Hematopoietic multipotent progenitor cell treated with erythropoietin and hydrocortisone succinate and interleukin-3 and kit ligand, for 17 days (in vitro differentiated cells): ENCODE results near the gene CPVL.

Source experiments
- DNase-seq: peaks from one replicate; pipeline ENCODE4 v3.0.0-alpha.2; 2015; ENCODE audit warnings: low spot score

CPVL gene

DNA sequence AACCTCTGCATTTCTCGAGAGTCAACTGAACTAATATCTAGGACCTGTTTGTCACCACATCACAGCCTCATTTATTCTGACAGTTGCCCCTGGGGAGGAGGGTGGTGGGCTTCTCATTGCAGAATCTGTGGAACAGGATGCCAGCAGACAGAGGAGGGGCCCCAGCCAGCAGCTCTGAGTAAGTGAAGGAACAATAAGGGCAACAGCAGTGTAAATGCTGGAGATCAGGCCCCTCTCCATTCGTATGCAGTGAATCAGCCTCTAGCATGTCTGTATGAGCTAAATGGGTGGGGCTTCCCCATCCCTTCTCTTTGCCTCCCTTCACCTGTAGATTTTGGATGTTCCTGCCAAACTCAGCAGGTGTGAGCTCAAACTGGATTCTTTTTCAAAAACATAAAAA, 7.7 kb upstream of the CPVL start:
- DNase-seq: no peak

DNA sequence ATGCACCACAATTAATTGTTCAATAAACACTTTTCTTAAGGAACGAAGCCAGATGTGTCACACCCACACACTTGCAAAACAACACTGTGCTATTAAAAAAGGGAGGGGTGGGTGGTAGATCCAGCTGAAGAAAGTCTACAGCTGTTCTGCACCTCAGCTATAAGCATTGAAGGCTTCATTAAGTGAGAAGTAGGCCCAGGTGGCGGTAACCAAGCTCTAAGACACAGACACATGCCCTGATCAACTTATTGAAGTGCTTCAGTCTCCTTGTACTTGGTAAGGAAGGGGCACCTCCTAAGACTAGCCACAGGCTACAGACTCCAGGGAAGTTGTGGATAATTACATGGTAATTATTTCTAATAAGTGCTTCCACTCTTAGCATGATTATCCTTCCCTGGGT, 4.5 kb upstream of the CPVL start:
- DNase-seq: no peak

- DNase-seq: no peak
These were observed 2.7 kb upstream of the CPVL start for GRCh38 chr7:29149036-29149435.

GRCh38 chr7:29147821-29148220, 1.5 kb upstream of the CPVL start:
- DNase-seq: no peak

- DNase-seq: no peak
These were observed 712 bp upstream of the CPVL start for GRCh38 chr7:29146888-29147609.

DNA sequence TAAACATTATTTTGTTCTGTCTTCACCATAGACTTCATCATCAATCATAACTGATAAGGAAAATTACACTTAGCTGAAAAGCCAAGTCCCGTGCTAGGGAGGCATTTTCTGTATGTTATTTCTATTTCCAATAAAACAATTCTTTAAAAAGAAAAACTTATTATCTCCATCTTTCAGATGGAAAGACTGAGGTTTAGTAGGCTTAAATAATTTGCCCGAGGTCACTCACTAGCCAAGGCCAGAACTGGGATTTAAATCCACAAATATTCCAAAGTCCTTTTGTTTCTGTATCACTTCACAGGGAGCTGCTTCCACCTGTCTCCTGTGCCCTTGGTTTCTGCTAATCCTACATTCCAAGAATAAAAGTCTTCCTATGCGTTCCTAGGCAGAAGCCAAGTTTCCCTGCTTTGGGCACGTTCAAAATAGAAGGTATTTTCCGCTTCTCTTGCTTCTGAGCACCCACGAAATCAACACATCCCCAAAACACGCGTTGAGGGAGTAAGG, 732 bp downstream of the CPVL start:
- DNase-seq: no peak

DNA sequence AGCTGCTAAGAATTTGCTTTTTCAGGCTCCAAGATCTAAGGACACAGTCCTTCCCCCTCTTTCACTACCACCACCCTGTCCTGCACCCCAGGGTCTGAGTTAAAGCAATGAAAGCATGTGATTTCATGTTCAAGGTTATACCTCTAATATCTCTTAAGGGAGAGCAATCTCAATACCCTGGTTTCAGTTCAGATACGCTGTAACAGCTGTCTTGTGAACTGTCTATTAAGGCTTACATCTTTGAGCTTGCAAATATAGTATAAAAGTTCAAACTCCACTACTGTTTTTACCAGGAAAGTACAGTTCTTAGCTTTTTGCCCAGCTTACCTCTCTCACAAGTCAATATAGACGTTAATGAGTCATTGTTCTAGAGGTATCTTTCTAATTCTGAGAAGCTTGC, 2.6 kb downstream of the CPVL start:
- DNase-seq: no peak

- no peak for DNase-seq
These were observed 4.2 kb downstream of the CPVL start for GRCh38 chr7:29142021-29142727.

- no peak for DNase-seq
These were observed 5.4 kb downstream of the CPVL start for GRCh38 chr7:29140873-29141468.

- DNase-seq: no peak
These were observed 6.5 kb downstream of the CPVL start for GRCh38 chr7:29139796-29140195.

DNA sequence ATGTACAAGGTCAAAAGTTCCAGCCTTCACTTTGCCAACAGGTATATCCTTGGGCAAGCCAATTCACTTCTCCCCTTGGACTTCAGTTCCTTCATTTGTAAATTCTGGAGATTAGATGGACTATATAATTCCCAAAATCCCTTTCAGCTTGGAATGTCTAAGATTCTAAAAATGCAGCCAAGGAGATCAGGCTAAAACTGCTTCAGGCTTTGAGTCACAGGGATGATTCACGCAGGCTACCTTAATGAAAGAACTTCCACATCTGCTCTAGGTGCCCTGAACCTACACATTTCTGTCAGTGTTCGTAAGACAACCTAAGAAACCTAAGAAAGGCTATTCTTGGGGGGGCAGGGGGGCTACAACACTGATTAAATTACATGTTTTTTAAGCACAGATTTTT, 7.1 kb downstream of the CPVL start:
- DNase-seq: no peak

DNA sequence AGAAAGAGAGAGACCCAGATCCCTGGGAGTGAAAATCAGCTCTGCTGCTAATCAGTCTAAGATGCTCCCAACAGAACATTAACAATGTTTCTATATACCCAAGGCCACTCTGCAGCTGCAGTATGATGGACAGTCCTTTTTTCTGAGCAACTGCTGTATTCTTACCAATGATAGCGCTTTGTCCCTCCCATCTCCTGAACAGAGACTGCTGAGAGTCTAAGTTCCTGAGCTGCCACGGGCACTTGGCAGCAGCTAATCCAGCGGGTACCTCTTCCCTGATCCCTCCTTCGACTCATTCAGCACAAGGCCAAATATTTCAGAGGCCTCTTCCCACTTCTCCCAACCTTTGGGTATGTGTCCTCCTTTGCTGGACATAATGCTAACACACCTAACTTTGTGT, 7.7 kb downstream of the CPVL start:
- DNase-seq: no peak

DNA sequence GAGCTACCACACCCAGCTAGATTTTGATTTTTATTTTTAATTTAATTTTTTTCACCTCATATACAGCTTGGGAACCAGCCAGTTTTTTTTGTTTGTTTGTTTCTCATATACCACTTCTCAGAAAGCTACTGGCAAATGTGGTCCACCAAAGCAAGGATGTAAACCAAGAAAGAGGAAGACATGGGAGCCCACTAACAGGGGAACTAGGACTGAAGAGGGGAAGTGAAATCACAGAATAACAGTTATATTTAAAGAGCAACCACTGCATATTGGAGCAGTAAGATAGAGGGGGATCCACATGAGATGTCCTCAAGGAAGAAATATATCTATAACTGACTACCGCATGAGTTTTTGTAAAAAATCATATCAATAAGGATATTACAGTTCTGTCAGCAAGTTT, 10.5 kb downstream of the CPVL start:
- no peak for DNase-seq

DNA sequence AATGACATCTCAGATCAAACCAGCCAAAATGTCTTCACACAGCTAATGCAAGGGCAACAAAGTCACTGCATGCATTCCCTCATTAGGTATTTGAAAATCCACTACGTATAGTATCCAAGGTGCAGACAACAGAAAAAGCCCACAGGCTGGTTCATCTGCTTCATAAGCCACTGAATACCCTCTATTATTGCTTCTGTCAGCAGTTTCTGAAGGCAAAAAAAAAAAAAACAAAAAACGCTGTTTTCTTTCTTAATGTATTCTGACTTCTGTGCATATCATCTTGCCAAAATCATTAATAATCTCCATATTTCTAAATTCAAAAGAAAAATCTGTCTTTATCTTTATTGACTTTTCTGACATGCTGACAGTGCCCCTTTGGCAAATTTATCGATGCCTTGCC, 13.4 kb downstream of the CPVL start:
- no peak for DNase-seq

DNA sequence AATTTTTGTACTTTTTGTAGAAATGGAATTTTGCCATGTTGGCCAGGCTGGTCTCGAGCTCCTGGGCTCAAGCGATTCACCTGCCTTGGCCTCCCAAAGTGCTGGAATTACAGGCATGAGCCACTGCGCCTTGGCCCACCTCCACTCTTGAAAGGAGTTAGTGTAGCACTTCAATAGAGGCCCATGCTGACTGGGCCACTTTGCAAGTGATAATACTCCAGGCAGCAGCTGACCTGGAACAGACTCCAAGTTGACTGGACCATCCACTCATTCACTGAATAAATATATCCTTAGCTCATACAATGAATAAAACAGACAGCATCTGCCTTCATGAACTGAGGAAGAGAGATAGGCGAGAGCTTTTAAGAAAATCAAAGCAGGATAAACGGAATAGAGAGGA, 14.7 kb downstream of the CPVL start:
- DNase-seq: no peak

DNA sequence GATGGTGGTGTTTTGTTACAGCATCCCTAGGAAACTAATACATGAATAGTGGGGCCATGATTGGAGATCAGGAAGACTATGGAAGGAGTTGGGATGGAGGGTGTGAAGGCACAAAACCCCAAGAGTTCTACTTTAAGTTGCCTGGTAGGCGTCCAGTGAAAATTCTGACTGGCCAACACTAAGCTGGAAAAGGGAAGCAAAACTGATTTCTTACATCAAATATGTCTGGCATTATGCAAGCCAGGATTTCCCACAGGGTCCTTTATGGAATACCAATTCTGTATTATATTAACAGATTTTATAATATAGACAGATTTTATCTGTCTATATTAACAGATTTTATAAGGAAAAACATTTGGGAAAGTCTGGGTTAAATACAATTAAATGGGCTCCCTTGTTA, 16.2 kb downstream of the CPVL start:
- DNase-seq: no peak

DNA sequence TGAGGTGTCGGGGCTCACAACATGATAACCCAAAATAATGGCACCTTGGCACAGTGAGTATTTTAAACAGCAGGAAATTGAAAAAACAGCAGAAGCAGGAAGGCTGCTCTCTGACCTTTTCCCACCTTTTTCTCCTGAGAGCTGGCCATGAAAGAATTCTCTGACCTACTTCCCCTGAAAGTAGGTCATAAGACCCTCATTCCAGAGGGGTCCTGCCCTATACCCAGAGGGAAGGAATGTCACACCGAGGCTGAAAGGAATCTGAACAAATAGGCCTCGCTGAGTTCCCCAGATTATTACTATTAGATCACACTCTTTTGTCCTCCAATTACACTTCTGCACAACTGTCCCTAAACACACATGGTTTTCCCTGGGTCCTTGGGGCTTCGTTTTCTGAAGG, 18.8 kb downstream of the CPVL start:
- no peak for DNase-seq

DNA sequence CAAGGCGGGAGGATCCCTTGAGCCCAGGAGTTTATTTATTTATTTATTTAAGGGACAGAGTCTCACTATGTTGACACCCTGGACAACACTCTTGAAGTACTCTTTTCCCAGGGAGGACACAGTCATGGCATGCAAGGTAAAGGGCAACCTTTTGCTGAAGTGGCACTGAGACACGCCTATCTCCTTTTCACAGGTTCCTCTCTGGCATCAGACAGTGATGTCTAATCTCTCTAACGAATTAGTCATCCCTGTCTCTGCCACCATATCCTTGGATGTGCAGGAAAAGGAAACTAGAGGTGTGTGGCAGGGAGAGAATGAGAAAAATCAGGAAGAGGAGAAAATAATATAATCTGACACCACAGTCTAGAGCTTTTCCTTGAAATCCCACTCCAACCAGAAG, 19.5 kb downstream of the CPVL start:
- no peak for DNase-seq

DNA sequence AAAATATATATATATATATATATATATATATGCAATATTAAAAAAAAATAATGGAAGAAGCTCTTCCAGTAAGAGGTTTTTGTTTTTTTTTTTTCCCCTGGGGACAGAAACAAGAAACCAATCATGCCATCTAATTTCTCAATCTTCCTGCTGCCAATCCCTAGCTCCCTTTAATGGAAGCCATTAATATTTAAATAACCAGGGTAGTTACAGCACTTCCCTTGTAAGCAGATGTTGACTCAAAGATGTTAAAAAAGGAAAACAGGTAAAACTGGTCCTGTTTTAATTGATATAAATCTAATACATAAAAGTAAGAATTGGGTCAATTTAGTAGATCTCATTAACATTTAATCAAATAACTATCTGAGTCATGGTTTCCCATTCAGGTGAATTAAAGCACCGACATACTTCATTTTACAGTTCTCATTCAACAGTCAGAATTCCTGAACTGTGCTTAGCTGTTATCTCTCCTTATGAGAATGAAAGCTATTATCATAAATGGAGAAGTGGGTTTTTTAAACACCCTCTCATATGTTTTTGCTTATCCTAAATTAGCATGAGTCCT, 22.6 kb downstream of the CPVL start:
- no peak for DNase-seq

- no peak for DNase-seq
These were observed 23.6 kb downstream of the CPVL start for GRCh38 chr7:29122759-29123158.

DNA sequence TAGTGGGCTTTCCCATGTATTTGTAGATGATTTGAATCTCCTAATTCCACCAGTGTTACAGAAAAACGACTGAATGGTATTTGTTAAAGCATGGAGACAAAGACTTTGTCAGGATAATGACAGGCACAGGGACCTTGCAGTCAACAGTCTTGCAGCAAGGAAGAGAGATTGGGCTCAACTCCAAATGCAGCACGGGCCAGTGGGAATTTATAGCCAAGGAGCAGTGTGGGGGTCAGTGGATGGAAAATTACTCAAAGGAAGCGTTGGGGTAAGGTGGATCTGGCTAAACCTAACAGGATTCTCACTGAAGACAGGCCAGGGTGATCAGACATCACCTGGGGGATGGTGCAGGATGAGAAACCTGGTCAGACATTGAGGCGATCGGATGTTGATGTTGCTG, 24.3 kb downstream of the CPVL start:
- no peak for DNase-seq

GRCh38 chr7:29120955-29121354, 25.4 kb downstream of the CPVL start:
- no peak for DNase-seq

GRCh38 chr7:29119538-29119937, 26.8 kb downstream of the CPVL start:
- no peak for DNase-seq
